ENCODE data around the gene PPM1A.

DNA sequence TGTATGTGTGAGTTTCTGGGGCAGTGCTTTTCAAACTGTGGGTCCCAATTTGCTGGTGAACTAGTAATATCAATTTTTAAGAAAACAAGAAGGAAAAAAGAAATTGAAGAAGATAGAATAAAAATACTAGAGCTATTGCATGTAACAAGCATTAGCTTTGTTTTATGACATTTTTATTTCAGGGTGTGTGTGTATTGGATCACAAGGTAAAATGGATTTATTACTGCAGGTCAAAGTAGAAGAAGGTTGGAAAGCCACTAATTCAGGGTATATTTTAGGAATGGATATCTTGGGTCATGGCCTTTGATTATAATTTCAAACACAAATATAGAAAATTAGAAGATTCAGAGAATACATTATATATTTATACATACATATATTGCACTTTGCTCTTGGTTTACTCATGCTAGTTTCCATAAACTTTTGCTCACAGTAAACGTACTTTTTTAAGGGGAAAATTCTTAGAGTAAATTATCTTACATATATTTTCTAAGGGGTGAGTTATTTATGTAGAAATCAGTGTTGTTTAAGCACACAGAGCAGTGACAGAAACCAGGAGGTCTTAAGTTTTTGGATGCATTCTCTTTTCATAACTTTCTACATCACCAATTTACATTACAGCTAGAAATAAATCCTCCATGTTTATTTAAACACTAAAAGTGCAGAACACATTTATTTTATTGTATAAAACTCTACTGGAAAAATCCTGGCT, 34.5 kb upstream of the PPM1A start:
- TF ChIP-seq, protein P1, sequence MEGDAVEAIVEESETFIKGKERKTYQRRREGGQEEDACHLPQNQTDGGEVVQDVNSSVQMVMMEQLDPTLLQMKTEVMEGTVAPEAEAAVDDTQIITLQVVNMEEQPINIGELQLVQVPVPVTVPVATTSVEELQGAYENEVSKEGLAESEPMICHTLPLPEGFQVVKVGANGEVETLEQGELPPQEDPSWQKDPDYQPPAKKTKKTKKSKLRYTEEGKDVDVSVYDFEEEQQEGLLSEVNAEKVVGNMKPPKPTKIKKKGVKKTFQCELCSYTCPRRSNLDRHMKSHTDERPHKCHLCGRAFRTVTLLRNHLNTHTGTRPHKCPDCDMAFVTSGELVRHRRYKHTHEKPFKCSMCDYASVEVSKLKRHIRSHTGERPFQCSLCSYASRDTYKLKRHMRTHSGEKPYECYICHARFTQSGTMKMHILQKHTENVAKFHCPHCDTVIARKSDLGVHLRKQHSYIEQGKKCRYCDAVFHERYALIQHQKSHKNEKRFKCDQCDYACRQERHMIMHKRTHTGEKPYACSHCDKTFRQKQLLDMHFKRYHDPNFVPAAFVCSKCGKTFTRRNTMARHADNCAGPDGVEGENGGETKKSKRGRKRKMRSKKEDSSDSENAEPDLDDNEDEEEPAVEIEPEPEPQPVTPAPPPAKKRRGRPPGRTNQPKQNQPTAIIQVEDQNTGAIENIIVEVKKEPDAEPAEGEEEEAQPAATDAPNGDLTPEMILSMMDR (IDR thresholded peaks at IDR 0.05 in 4 of 5, conservative IDR thresholded peaks at IDR 0.05 in 1 of 5): no peak
- TF ChIP-seq POLR2A (IDR thresholded peaks at IDR 0.05): no peak

All from gastrocnemius medialis (tissue), 4 donors.